ENCODE results near the gene MARK3.
"Not testable (repeated sequence)": the region's sequence is repeated elsewhere in the genome, so short reads cannot be mapped to it uniquely, and the experiment has no call there.

Gene MARK3

GRCh38 chr14:103385152-103385928 is at the start of gene MARK3:
Gene MARK3, plus strand, starts transcription at chr14:103385415. Its CDS starts 615 bp downstream, at chr14:103386030.
- peak; percentile 96 for DNase-seq (ENCODE audit: low read depth)

- no peak for DNase-seq (ENCODE audit: low read depth)
These were observed 49.0 kb upstream of the MARK3 start for GRCh38 chr14:103336191-103336590.

DNA sequence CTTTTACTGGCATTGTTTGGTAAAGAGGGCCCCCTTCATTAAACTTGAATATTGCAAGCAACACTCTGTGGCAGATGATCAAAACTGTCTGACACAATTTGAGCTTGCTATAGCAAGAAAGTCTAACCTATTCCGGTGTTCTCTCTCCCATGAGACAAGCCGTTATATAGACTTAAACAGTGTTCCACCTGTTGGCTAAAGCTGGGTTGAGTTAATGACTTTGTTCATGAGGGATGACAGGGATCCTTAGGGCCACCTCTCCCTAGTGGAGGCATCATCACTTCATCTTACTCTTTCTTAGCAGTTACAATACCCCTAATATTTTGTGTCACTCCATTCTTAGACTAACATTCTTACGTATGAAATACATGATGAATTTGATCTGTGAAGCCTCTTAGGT is 47.4 kb upstream of the MARK3 start:
- DNase-seq (ENCODE audit: low read depth), result no peak

GRCh38 chr14:103339561-103339960 is 45.7 kb upstream of the MARK3 start:
- DNase-seq (ENCODE audit: low read depth), result no peak

DNA sequence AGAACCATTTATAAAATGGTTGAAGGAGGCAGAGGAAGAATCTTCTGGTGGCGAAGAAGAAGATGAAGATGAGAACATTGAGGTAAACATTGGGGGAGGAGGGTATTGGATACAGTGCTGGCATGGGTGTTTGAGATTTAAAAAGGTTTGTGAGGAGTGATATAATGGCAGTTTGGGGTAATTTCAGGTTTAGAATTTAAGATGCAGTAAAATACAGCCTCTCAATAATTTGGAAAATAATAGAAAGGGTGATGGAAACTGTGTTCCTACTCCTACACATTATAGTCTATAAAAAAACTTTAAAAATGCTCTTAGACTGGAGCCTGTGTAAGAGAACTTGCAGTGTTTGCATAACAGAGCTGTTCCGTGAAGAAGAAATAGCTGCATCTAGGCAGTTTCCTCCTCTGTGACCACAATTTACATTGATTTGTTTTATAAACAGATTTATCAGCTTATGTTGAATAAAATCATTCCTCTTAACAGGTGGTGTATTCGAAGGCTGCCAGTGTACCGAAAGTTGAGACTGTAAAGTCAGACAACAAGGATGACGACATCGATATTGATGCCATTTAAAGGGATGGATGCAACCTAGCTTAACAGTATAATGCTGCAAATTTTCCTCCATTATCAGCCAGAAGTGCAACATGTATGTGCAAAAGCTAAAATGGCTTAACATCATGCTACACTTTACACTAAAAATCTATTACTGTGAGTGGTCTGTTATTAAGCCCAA is 44.6 kb upstream of the MARK3 start:
- no peak for DNase-seq (ENCODE audit: low read depth)

DNA sequence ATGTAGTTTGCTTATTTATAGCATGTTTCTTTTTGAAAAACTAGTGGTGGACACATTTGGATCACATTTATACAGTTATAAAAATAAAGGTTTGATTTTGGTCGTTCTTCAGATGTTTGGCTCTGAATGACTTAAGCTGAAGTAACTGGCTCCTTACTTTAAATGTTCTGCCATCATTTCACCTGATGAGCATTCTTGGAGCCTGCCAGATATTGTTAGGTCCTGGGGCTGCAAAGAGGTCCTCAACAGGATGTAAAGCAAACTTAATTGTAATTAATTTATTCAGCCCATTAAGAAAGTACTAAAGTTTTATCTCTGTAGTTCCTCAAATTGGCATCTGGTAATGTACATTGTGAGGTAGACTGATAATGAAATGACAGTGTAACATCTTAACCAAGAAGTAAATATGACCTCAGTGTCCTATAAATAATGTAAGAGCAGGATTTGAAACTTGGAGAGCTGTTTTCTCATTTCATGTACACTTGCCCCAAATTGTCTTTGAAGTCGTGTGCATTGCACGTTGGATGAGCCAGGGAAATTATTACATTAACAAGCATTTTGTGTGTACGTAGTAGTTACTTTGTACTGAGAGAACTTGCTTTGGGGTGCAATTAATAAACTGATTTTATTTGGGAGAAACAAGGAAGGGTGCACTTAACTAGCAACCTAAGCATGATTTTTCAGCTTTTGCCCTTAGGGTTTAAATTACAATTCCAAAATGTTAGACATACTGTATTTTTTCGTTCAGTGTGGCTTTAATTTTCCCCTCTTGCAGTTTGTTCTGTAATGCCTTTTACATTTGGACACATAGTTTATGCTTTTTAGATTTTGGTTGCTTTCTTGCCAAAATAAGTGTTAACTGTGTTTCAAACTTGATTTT is 43.7 kb upstream of the MARK3 start:
- DNase-seq (ENCODE audit: low read depth), result no peak

- DNase-seq (ENCODE audit: low read depth), result no peak
These were observed 41.9 kb upstream of the MARK3 start for GRCh38 chr14:103343164-103343879.

- no peak for DNase-seq (ENCODE audit: low read depth)
These were observed 41.1 kb upstream of the MARK3 start for GRCh38 chr14:103343905-103344797.

DNA sequence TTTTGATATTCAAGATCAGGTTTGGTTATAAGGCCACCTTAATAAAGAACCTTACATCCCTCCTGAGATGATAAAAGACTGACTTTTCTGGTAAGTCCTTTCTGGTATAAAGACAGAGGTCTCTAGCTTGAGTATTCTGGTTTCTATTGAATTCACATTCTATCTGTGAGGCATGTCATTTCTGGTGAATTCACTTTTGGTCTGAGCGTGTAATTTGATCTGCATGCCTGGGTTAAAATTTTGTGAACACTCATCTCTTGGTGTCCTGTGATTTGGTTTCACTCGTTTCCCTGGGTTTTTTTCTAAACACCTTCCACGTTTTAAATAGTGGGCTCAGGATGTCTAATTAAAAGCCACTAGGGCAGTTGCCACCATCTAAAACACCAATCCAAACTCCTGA is 38.9 kb upstream of the MARK3 start:
- DNase-seq (ENCODE audit: low read depth), result no peak

DNA sequence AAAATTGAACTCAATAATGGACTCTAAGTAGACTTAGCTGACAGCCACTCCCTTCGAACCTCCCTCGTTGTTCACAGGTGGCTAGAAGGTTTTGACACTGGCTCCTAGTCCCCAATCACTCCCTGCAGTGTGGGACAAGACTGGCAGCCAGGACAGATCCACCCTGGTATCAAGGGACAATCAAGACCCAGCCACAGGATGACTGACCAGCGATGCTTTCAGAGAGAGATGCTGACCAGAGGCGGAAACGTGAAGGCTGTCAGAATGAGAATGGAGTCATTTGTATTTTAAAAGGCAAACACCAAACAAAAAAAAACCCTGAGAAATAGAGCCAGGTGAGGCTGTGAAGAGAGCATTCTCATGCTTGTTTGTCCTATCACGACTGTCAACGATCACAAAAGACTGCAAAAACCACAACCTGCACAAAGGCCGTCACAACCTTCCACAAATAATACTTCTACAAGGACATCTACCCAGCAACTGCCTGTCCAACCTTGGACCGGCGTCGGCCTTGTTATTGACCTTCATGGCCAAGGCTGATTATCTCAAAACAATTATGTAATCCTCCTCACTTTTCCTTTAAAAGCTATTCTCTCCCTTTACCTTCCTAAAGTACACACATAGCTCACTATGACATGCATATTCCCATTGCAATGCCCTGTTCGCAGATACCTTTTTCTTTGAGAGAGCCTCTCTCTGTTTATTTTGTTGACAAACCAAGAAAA is 38.0 kb upstream of the MARK3 start:
- DNase-seq (ENCODE audit: low read depth), result no peak

DNA sequence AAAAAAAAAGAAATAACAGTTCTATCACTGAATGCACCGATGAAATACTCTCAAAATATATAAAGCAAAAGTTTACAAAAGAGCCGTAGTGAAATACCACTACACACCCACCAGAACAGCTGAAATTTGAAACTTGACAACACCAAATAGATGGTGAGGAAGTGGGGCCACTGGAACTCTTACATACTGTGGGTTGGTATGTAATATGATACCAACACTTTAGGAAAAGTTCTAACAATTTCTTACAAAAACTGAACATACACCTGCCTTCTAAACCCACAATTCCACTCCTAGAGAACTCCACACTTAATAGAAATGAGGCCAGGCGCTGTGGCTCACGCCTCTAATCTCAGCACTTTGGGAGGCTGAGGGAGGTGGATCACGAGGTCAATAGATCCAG is 37.1 kb upstream of the MARK3 start:
- DNase-seq (ENCODE audit: low read depth), result no peak

DNA sequence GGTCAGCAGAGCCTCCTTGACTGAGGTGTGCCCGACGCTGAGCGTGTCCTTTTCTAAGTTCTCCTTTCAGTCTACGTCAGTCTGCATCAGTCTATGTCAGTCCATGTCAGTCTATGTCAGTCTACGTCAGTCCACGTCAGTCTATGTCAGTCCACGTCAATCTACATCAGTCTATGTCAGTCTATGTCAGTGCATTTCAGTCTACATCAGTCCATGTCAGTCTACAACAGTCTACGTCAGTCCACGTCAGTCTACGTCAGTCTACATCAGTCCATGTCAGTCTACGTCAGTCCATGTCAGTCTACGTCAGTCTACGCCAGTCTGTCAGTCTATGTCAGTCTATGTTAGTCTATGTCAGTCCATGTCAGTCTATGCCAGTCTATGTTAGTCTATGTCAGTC is 35.2 kb upstream of the MARK3 start:
- DNase-seq (ENCODE audit: low read depth), result no peak

GRCh38 chr14:103353362-103353761 is 31.9 kb upstream of the MARK3 start:
- DNase-seq (ENCODE audit: low read depth), result no peak

DNA sequence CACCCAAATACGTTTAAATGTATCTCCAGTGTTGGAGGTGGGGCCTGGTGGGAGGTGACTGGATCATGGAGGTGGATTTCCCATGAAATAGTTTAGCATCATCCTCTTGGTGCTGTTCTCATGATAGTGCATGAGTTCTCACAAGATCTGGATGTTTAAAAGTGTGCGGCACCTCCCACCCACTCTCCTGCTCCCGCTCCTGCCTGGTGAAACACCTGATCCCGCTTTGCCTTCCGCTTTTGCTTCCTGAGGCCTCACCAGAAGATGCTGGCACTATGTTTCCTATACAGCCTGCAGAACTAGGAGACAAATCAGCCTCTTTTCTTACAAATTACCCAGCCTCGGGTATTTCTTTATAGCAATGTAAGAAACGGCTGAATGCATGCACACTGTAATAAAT is 31.1 kb upstream of the MARK3 start:
- no peak for DNase-seq (ENCODE audit: low read depth)

DNA sequence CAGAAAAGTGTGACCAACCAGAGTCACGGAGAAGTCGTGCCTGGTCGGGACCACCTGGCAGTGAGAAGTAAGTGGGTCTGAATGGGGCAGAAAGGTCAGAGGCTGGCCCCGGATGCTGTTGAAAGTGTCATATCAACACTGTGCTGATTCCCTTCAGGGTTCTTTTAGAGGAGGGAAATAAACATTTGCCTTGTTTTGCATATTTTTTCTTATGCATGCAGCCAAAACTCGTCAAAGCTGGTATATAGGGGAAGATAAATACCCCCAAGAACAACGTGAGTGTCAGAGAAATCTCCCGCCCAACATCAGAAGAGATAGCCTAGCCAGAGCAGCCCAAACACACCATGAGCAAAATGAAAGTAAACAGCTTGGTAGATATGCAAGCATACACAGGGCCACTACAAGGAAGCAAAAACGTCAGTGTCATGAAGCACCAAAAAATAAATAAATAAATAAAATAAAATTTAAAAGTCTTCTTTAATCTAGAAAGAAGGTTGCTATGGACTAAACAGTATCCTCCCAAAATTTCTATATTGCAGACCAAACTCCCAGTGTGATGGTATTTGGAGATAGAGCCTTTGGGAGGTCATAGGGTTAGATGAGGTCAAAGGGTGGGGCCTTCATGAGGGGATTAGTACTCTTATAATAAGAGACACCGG is 29.1 kb upstream of the MARK3 start:
- DNase-seq (ENCODE audit: low read depth), result no peak

- not testable (repeated sequence) for DNase-seq (ENCODE audit: low read depth)
These were observed 27.7 kb upstream of the MARK3 start for GRCh38 chr14:103357552-103357951.

DNA sequence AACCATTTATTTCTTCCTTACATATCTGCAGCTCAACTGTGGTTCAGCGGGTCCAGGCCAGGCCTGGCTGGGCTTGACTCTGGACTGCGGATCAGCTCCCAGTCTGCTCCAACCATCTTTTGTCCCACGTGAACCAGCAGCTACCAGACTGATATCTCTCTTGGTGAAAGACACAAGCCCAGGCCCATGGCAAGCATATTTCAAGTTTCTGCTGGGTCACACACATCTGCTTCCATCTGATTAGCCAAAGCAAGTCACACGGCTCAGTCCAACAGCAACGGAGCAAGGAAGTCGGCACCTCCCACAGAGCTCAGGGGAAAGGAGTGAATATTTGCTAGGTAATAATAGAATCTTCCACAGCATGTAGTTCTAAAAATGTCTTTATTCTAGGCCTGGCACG is 24.7 kb upstream of the MARK3 start:
- no peak for DNase-seq (ENCODE audit: low read depth)

DNA sequence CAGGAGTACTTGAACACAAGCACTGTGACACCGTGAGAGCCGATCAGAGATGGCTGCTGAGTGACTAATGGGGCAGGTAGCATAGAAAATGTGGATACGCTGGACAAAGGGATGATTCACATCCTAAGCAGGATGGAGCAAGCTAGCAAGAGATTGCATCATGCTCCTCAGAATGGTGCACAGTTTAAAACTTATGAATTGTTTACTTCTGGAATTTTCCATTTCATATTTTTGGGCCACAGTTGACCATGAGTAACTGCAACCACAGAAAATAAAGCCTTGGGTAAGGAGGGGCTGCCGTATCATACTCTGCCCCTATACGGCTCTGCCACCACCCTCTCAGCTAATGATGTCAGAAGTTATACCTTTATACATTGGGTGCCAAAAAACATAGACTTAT is 23.3 kb upstream of the MARK3 start:
- DNase-seq (ENCODE audit: low read depth), result peak; percentile 98

- no peak for DNase-seq (ENCODE audit: low read depth)
These were observed 22.4 kb upstream of the MARK3 start for GRCh38 chr14:103362780-103363179.

GRCh38 chr14:103366741-103367140 is 18.5 kb upstream of the MARK3 start:
- no peak for DNase-seq (ENCODE audit: low read depth)
